Esophagus squamous epithelium (tissue), 4 donors: Measurements from ENCODE around the gene HK3.

Experiments
- POLR2A ChIP-seq, 4 donors: fragments of 450-650 bp; IDR thresholded peaks; one replicate each; pipeline ENCODE4 v1.6.1; 2017; ENCODE audit warnings: antibody characterized with exemption in 4 of 4, mild to moderate bottlenecking in 4 of 4, moderate library complexity in 3 of 4
- TF ChIP-seq, protein P1 (sequence below), 6 experiments: fragments of 450-650 bp in 4 of 6; fragments of 200-600 bp in 2 of 6; sonication (generic) in 2 of 6; IDR thresholded peaks; one replicate each; pipeline ENCODE4 v1.5.1; 2016 to 2019; ENCODE audit warnings: antibody characterized with exemption in 6 of 6, mild to moderate bottlenecking in 4 of 6, moderate library complexity in 4 of 6

DNA sequence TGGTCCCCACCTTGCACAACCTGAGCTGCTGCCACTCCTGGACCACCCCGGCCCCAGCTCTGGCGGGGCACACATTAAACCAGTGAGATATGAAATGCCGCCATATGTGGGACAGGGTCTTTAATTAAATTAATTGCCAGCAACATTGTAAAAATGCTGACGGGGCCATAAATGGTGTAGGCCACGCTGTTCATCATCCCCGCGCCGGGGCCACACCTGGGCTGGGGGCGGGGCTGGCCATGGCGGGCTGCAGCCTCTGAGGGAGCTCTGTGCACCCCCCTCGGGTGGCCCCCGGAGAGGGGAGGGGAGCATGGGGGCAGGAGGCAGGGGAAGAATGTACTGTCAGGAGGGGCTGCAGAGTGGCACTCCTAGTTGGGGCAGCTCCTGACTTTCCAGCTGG lies 47.8 kb downstream of the HK3 start:
- TF ChIP-seq, protein P1, sequence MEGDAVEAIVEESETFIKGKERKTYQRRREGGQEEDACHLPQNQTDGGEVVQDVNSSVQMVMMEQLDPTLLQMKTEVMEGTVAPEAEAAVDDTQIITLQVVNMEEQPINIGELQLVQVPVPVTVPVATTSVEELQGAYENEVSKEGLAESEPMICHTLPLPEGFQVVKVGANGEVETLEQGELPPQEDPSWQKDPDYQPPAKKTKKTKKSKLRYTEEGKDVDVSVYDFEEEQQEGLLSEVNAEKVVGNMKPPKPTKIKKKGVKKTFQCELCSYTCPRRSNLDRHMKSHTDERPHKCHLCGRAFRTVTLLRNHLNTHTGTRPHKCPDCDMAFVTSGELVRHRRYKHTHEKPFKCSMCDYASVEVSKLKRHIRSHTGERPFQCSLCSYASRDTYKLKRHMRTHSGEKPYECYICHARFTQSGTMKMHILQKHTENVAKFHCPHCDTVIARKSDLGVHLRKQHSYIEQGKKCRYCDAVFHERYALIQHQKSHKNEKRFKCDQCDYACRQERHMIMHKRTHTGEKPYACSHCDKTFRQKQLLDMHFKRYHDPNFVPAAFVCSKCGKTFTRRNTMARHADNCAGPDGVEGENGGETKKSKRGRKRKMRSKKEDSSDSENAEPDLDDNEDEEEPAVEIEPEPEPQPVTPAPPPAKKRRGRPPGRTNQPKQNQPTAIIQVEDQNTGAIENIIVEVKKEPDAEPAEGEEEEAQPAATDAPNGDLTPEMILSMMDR (IDR thresholded peaks at IDR 0.05) = no peak
- TF ChIP-seq POLR2A (IDR thresholded peaks at IDR 0.05) = no peak
